GM18499 (cell line): ENCODE data around the gene PROP1.
"Not testable (repeated sequence)": the region's sequence is repeated elsewhere in the genome, so short reads cannot be mapped to it uniquely, and the experiment has no call there.

Source experiments
- ATAC-seq: cut with Tn5 transposase; IDR thresholded peaks from one replicate; pipeline ENCODE4 v1.9.1; 2021; ENCODE audit warnings: moderate number of reproducible peaks; ENCODE audit not compliant: insufficient read depth, unreplicated experiment

PROP1 gene

GRCh38 chr5:177949656-177950055, 46.4 kb downstream of the PROP1 start:
- not testable (repeated sequence) for ATAC-seq

GRCh38 chr5:177949065-177949464, 47.0 kb downstream of the PROP1 start:
- not testable (repeated sequence) for ATAC-seq

- ATAC-seq: not testable (repeated sequence)
Observed at GRCh38 chr5:177947912-177948311, 48.1 kb downstream of the PROP1 start.

GRCh38 chr5:177945601-177946283, 50.3 kb downstream of the PROP1 start:
- ATAC-seq: not testable (repeated sequence)

- not testable (repeated sequence) for ATAC-seq
Observed at GRCh38 chr5:177945145-177945544, 50.9 kb downstream of the PROP1 start.

- not testable (repeated sequence) for ATAC-seq
Observed at GRCh38 chr5:177943805-177944736, 52.0 kb downstream of the PROP1 start.

GRCh38 chr5:177942896-177943295, 53.1 kb downstream of the PROP1 start:
- ATAC-seq: not testable (repeated sequence)
